Esophagus squamous epithelium (tissue), 4 donors: ENCODE results near the gene RUFY4.

Source experiments
- CTCF ChIP-seq, 6 experiments: fragments of 450-650 bp in 4 of 6; fragments of 200-600 bp in 2 of 6; sonication (generic) in 2 of 6; IDR thresholded peaks; one replicate each; pipeline ENCODE4 v1.5.1; 2016 to 2019; ENCODE audit warnings: antibody characterized with exemption in 6 of 6, mild to moderate bottlenecking in 4 of 6, moderate library complexity in 4 of 6
- POLR2A ChIP-seq, 4 donors: fragments of 450-650 bp; IDR thresholded peaks; one replicate each; pipeline ENCODE4 v1.6.1; 2017; ENCODE audit warnings: antibody characterized with exemption in 4 of 4, mild to moderate bottlenecking in 4 of 4, moderate library complexity in 3 of 4

GRCh38 chr2:218029366-218030360, 39.4 kb upstream of the RUFY4 start:
- TF ChIP-seq CTCF (IDR thresholded peaks at IDR 0.05): no peak
- TF ChIP-seq POLR2A (IDR thresholded peaks at IDR 0.05): no peak
